ENCODE measurements around the gene RBM4B.

DNA sequence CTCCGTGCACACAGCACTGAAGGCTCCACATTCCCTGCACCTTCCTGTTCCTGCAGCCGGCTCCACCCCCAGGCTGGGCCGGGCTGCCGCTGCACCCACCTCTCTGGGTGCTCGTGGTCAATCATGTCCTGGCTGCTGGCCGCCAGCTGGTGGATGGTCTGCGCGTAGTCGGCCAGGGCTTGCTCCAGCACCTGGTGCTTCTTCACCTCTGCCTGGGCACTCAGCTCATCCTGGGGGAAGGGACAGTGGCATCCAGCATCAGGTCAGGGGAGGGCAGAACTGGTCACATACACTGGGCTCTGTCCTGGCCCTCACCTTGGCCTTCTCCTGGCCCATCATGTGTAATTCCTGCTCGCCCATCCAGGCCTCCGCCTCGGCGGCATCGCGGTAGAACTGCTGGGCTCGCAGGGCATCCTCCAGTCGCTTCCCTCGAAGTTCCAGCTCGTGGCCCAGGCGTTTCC, 15.2 kb upstream of the RBM4B start:
- TF ChIP-seq YY1 (IDR thresholded peaks at IDR 0.05; ENCODE audit: low read depth): no peak
- no peak for TF ChIP-seq EP300 (IDR thresholded peaks at IDR 0.05; ENCODE audit: borderline replicate concordance)
- TF ChIP-seq, protein P1, sequence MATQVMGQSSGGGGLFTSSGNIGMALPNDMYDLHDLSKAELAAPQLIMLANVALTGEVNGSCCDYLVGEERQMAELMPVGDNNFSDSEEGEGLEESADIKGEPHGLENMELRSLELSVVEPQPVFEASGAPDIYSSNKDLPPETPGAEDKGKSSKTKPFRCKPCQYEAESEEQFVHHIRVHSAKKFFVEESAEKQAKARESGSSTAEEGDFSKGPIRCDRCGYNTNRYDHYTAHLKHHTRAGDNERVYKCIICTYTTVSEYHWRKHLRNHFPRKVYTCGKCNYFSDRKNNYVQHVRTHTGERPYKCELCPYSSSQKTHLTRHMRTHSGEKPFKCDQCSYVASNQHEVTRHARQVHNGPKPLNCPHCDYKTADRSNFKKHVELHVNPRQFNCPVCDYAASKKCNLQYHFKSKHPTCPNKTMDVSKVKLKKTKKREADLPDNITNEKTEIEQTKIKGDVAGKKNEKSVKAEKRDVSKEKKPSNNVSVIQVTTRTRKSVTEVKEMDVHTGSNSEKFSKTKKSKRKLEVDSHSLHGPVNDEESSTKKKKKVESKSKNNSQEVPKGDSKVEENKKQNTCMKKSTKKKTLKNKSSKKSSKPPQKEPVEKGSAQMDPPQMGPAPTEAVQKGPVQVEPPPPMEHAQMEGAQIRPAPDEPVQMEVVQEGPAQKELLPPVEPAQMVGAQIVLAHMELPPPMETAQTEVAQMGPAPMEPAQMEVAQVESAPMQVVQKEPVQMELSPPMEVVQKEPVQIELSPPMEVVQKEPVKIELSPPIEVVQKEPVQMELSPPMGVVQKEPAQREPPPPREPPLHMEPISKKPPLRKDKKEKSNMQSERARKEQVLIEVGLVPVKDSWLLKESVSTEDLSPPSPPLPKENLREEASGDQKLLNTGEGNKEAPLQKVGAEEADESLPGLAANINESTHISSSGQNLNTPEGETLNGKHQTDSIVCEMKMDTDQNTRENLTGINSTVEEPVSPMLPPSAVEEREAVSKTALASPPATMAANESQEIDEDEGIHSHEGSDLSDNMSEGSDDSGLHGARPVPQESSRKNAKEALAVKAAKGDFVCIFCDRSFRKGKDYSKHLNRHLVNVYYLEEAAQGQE (IDR thresholded peaks at IDR 0.05; ENCODE audit: low read depth): no peak
- no peak for TF ChIP-seq RAD21 (IDR thresholded peaks at IDR 0.05; ENCODE audit: low read depth)
- TF ChIP-seq TCF12 (IDR thresholded peaks at IDR 0.05; ENCODE audit: low read depth): no peak
- TF ChIP-seq CEBPB (IDR thresholded peaks at IDR 0.05): no peak
- TF ChIP-seq, protein P2, sequence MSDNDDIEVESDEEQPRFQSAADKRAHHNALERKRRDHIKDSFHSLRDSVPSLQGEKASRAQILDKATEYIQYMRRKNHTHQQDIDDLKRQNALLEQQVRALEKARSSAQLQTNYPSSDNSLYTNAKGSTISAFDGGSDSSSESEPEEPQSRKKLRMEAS (IDR thresholded peaks at IDR 0.05): no peak

Measured in Ishikawa (cell line).